ENCODE data around the gene VIPR2.

VIPR2 gene

GRCh38 chr7:159040146-159040545 is 104.5 kb downstream of the VIPR2 start:
- no peak overlapping the region for H3K4me3 ChIP-seq (replicated peaks; ENCODE audit: low read depth, low read length)
- no peak for DNase-seq (ENCODE audit: extremely low read depth, low read depth)
- no peak for TF ChIP-seq CTCF (IDR thresholded peaks at IDR 0.05; ENCODE audit: low read depth, low read length, missing control alignments)

- no peak for TF ChIP-seq CTCF (IDR thresholded peaks at IDR 0.05; ENCODE audit: low read depth, low read length, missing control alignments)
- H3K4me3 ChIP-seq (replicated peaks; ENCODE audit: low read depth, low read length) = no peak overlapping the region
- no peak for DNase-seq (ENCODE audit: extremely low read depth, low read depth)
Observed at GRCh38 chr7:159039716-159040115, 105.0 kb downstream of the VIPR2 start.

GRCh38 chr7:159038066-159038465 is 106.6 kb downstream of the VIPR2 start:
- no peak overlapping the region for H3K4me3 ChIP-seq (replicated peaks; ENCODE audit: low read depth, low read length)
- DNase-seq (ENCODE audit: extremely low read depth, low read depth) = no peak
- no peak for TF ChIP-seq CTCF (IDR thresholded peaks at IDR 0.05; ENCODE audit: low read depth, low read length, missing control alignments)

GRCh38 chr7:159036916-159037605 is 107.6 kb downstream of the VIPR2 start:
- no peak overlapping the region for H3K4me3 ChIP-seq (replicated peaks; ENCODE audit: low read depth, low read length)
- TF ChIP-seq CTCF (IDR thresholded peaks at IDR 0.05; ENCODE audit: low read depth, low read length, missing control alignments) = no peak
- no peak for DNase-seq (ENCODE audit: extremely low read depth, low read depth)

- no peak overlapping the region for H3K4me3 ChIP-seq (replicated peaks; ENCODE audit: low read depth, low read length)
- DNase-seq (ENCODE audit: extremely low read depth, low read depth) = no peak
- TF ChIP-seq CTCF (IDR thresholded peaks at IDR 0.05; ENCODE audit: low read depth, low read length, missing control alignments) = no peak
Observed at GRCh38 chr7:159035571-159036073, 109.0 kb downstream of the VIPR2 start.

- no peak for TF ChIP-seq CTCF (IDR thresholded peaks at IDR 0.05; ENCODE audit: low read depth, low read length, missing control alignments)
- DNase-seq (ENCODE audit: extremely low read depth, low read depth) = no peak
- H3K4me3 ChIP-seq (replicated peaks; ENCODE audit: low read depth, low read length) = no peak overlapping the region
Observed at GRCh38 chr7:159034988-159035387, 109.7 kb downstream of the VIPR2 start.

- no peak for TF ChIP-seq CTCF (IDR thresholded peaks at IDR 0.05; ENCODE audit: low read depth, low read length, missing control alignments)
- H3K4me3 ChIP-seq (replicated peaks; ENCODE audit: low read depth, low read length) = no peak overlapping the region
- DNase-seq (ENCODE audit: extremely low read depth, low read depth) = no peak
Observed at GRCh38 chr7:159034394-159034793, 110.3 kb downstream of the VIPR2 start.

All from HFF-Myc (cell line).